Neural crest cell (in vitro differentiated cells): Measurements from ENCODE around the gene CEBPG. TPM values are rescaled to one million over a fixed set of nuclear protein-coding genes. Genes with fewer than 3 reads are reported as not detected.

Source experiments
- DNase-seq: peaks from one replicate; pipeline ENCODE4 v3.0.0; 2021; ENCODE audit warnings: low read depth, mixed read lengths, low spot score
- H3K27ac Mint-ChIP-seq: one replicate; pipeline ENCODE4 v1.8.0; 2021; ENCODE audit warnings: mild to moderate bottlenecking, mixed read lengths; ENCODE audit not compliant: unreplicated experiment
- H3K27me3 Mint-ChIP-seq: 2 replicates; pipeline ENCODE4 v1.8.0; 2021; ENCODE audit warnings: low read depth, mild to moderate bottlenecking, mixed read lengths
- H3K36me3 Mint-ChIP-seq: 2 replicates; pipeline ENCODE4 v1.8.0; 2021; ENCODE audit warnings: low read depth, mild to moderate bottlenecking, mixed read lengths
- H3K4me1 Mint-ChIP-seq: 2 replicates; pipeline ENCODE4 v1.8.0; 2021; ENCODE audit warnings: mixed read lengths
- H3K4me3 Mint-ChIP-seq: one replicate; pipeline ENCODE4 v1.8.0; 2021; ENCODE audit warnings: mild to moderate bottlenecking, mixed read lengths
- H3K9me3 Mint-ChIP-seq: 2 replicates; pipeline ENCODE4 v1.8.0; 2021; ENCODE audit warnings: mixed read lengths
- CTCF ChIP-seq: fragments of 200-600 bp; sonication (generic); conservative IDR thresholded peaks from 2 replicates; pipeline ENCODE4 v1.5.0; 2021; ENCODE audit warnings: antibody characterized with exemption, mild to moderate bottlenecking
- total RNA-seq: library from RNA; stranded (reverse); gene quantifications from 2 replicates; pipeline ENCODE4 v1.2.1, GENCODE V29; 2021

Gene CEBPG
- total RNA-seq, 1 donor from 2014 or later: 41.9 TPM

DNA sequence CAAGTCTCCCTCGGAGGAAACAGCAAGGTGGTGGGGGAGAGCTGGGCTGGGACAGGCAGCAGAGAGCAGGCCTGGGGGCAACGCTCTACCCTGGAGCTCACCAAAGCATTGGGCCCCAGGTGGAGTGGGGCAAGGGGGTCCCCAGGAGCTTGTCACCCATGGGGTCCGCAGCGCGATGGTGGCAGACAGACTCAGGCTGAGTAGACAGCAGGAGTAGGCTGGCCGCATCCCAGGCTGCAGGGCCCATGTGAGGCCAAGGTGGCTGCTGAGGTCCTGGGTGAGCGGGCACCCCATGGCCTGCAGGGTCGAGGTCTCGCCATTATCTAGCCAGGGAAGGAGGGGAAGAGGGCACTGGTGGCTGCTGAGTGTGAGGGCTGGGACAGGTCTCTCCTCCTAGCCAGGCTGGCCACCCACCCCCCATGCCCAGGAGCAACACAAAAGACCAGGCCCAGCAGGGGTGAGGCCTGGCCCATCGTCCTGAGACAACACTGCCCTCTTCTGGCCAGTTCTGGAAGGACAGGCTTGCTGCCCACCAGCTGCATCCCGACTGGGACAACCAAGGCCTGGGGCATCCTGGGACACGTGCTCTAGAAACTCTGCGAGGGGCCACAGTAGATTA lies 33.1 kb downstream of the CEBPG start:
- H3K4me3 Mint-ChIP-seq: no peak overlapping the region
- no peaks in the 10 kb centered on the region for H3K4me1 Mint-ChIP-seq
- no peaks in the 10 kb centered on the region for H3K36me3 Mint-ChIP-seq
- no peaks in the 10 kb centered on the region for H3K27me3 Mint-ChIP-seq
- TF ChIP-seq CTCF: peak; percentile 94
- H3K9me3 Mint-ChIP-seq: no peaks in the 10 kb centered on the region
- peak; percentile 95 for DNase-seq
- no peak overlapping the region for H3K27ac Mint-ChIP-seq

- H3K36me3 Mint-ChIP-seq: no peaks in the 10 kb centered on the region
- no peak overlapping the region for H3K27ac Mint-ChIP-seq
- DNase-seq: no peak
- no peaks in the 10 kb centered on the region for H3K27me3 Mint-ChIP-seq
- H3K4me3 Mint-ChIP-seq: no peak overlapping the region
- H3K4me1 Mint-ChIP-seq: no peaks in the 10 kb centered on the region
- TF ChIP-seq CTCF: peak; percentile 7
- no peaks in the 10 kb centered on the region for H3K9me3 Mint-ChIP-seq
Observed at GRCh38 chr19:33407140-33407551, 33.6 kb downstream of the CEBPG start.

- Mint-ChIP-seq H3K9me3 (no peaks in the 10 kb centered on the region), H3K36me3 (no peaks in the 10 kb centered on the region), H3K27ac (no peak overlapping the region), H3K27me3 (no peaks in the 10 kb centered on the region), H3K4me3 (no peak overlapping the region), H3K4me1 (no peaks in the 10 kb centered on the region)
- TF ChIP-seq CTCF: no peak
- DNase-seq: no peak
Observed at GRCh38 chr19:33407716-33408115, 34.2 kb downstream of the CEBPG start.

GRCh38 chr19:33408116-33408515 lies 34.6 kb downstream of the CEBPG start:
- no peak for DNase-seq
- no peaks in the 10 kb centered on the region for H3K27me3 Mint-ChIP-seq
- no peak overlapping the region for H3K4me3 Mint-ChIP-seq
- no peaks in the 10 kb centered on the region for H3K4me1 Mint-ChIP-seq
- H3K36me3 Mint-ChIP-seq: no peaks in the 10 kb centered on the region
- no peaks in the 10 kb centered on the region for H3K9me3 Mint-ChIP-seq
- no peak for TF ChIP-seq CTCF
- no peak overlapping the region for H3K27ac Mint-ChIP-seq

- Mint-ChIP-seq H3K4me3 (no peak overlapping the region), H3K9me3 (no peaks in the 10 kb centered on the region), H3K27ac (no peak overlapping the region), H3K4me1 (no peaks in the 10 kb centered on the region), H3K36me3 (no peaks in the 10 kb centered on the region), H3K27me3 (no peaks in the 10 kb centered on the region)
- no peak for TF ChIP-seq CTCF
- DNase-seq: no peak
Observed at GRCh38 chr19:33408538-33409434, 35.3 kb downstream of the CEBPG start.
